Measurements from ENCODE around the gene STIP1.

STIP1 gene

DNA sequence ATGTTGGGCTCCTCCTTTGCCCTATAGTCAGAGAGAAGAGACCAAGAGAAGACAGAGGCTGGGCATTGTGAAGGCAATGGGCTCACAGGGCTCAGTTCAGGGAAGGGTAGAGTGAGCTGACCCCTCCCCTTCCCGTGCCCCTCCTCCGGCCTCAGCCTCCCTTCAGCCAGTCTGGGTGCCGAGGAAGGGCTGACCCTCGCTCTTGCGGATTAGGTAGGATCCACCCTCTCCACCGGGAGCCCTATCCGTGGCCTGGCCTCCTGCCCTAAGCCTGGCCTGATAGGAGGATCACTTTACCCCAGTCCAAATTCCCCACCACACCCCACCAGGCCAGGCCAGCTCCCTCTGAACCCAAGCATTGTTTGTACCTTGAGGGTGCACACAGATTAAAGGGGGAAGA lies 62.6 kb downstream of the STIP1 start:
- H3K79me2 ChIP-seq (ENCODE audit: low read length), result peaks cover 55% of the 10 kb centered on the region
- H4K20me1 ChIP-seq (ENCODE audit: insufficient read depth, low read length), result peaks cover 8% of the 10 kb centered on the region; the same call in 1 of the 2 replicates
- no peak overlapping the region for H3K9ac ChIP-seq (ENCODE audit: low read length)
- H3K4me1 ChIP-seq (ENCODE audit: low read length), result peaks cover 38% of the 10 kb centered on the region
- H2AFZ ChIP-seq (ENCODE audit: low read depth, low read length), result no peak overlapping the region
- H3K4me2 ChIP-seq (ENCODE audit: low read length), result no peak overlapping the region
- no peak overlapping the region for H3K27ac ChIP-seq (ENCODE audit: low read length)
- H3K27me3 ChIP-seq (ENCODE audit: low read depth, low read length), result no peaks in the 10 kb centered on the region
- TF ChIP-seq, protein P1, sequence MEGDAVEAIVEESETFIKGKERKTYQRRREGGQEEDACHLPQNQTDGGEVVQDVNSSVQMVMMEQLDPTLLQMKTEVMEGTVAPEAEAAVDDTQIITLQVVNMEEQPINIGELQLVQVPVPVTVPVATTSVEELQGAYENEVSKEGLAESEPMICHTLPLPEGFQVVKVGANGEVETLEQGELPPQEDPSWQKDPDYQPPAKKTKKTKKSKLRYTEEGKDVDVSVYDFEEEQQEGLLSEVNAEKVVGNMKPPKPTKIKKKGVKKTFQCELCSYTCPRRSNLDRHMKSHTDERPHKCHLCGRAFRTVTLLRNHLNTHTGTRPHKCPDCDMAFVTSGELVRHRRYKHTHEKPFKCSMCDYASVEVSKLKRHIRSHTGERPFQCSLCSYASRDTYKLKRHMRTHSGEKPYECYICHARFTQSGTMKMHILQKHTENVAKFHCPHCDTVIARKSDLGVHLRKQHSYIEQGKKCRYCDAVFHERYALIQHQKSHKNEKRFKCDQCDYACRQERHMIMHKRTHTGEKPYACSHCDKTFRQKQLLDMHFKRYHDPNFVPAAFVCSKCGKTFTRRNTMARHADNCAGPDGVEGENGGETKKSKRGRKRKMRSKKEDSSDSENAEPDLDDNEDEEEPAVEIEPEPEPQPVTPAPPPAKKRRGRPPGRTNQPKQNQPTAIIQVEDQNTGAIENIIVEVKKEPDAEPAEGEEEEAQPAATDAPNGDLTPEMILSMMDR (IDR thresholded peaks at IDR 0.05; ENCODE audit: low read depth, low read length), result no peak
- TF ChIP-seq EZH2phosphoT487 (IDR thresholded peaks at IDR 0.05; ENCODE audit: low read depth), result no peak
- H3K9me3 ChIP-seq (ENCODE audit: insufficient read depth, low read length), result no peaks in the 10 kb centered on the region
- H3K36me3 ChIP-seq (replicated peaks; ENCODE audit: low read depth, low read length), result peaks cover 7% of the 10 kb centered on the region
- no peak overlapping the region for H3K4me3 ChIP-seq (ENCODE audit: low read length)

DNA sequence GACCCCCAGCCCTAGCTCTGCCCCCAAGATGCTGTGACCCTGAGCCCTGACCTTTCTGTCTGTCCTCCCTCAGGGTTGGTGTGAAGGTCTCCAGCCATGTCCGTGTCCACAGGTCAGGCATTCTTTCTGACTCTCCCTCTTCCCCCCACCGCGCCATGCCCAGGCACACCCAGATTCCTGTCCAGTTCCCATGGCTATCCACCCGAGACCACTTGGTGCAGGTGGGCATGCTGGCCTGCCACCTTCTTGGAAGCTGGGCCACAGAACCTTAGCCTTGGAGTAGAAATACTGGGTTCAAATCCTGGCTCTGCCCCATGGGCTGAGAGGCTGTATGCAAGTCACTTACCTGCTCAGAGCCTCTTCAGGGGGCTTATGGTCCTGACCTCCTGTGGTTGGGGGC lies 63.1 kb downstream of the STIP1 start:
- no peak overlapping the region for H3K4me2 ChIP-seq (ENCODE audit: low read length)
- TF ChIP-seq, protein P1 (IDR thresholded peaks at IDR 0.05; ENCODE audit: low read depth, low read length), result no peak
- TF ChIP-seq EZH2phosphoT487 (IDR thresholded peaks at IDR 0.05; ENCODE audit: low read depth), result no peak
- H3K9me3 ChIP-seq (ENCODE audit: insufficient read depth, low read length), result no peaks in the 10 kb centered on the region
- H4K20me1 ChIP-seq (ENCODE audit: insufficient read depth, low read length), result peaks cover 11% of the 10 kb centered on the region; the same call in 1 of the 2 replicates
- H2AFZ ChIP-seq (ENCODE audit: low read depth, low read length), result no peak overlapping the region
- no peak overlapping the region for H3K4me3 ChIP-seq (ENCODE audit: low read length)
- no peaks in the 10 kb centered on the region for H3K27me3 ChIP-seq (ENCODE audit: low read depth, low read length)
- H3K27ac ChIP-seq (ENCODE audit: low read length), result no peak overlapping the region
- H3K36me3 ChIP-seq (replicated peaks; ENCODE audit: low read depth, low read length), result peaks cover 2% of the 10 kb centered on the region
- peaks cover 52% of the 10 kb centered on the region for H3K79me2 ChIP-seq (ENCODE audit: low read length)
- H3K9ac ChIP-seq (ENCODE audit: low read length), result no peak overlapping the region
- peaks cover 40% of the 10 kb centered on the region for H3K4me1 ChIP-seq (ENCODE audit: low read length)

DNA sequence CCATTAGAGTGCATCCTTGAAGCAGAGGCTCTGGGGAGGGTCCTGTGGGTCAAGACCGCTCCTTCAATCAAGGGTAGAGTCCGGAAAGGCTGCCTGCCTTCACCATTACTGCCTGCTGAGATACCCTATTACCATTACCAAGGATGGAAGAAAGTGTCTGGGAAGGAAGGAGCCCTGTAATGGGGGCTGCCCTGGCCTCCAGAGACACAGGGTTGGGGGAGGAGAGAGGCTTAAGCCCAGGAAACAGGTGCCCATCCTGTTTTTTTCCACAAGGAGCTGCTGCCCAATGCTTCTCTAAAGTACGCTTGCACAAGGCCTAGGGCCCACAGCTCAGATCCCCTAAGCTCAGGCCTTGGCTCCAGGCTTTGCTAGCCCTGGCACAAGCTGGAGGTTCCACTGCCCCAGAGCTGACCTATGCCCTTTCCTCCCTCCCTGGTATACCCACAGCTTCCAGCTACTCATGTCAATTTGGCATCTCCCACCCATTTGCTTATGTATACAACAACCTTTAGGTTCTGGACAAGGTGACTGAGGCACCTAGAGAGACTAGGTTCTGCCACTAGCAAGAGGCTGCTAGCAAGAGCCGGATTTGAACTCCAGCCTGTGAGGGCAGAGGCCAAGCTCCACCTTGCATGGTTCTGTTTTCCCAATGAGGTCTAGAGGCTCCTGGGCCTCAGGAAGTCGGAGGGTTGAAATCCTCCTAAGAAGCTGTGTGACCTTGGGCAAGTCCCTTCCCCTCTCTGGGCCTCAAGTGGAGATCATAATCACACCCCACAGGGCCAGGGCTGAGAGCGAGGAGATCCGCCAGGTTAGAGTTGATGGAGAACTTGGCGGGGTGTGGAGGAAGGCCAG lies 63.8 kb downstream of the STIP1 start:
- Histone ChIP-seq H3K27me3 (ENCODE audit: low read depth, low read length) (no peaks in the 10 kb centered on the region), H3K36me3 (replicated peaks; ENCODE audit: low read depth, low read length) (no peaks in the 10 kb centered on the region), H3K4me1 (ENCODE audit: low read length) (peaks cover 39% of the 10 kb centered on the region), H3K4me3 (ENCODE audit: low read length) (no peak overlapping the region), H3K79me2 (ENCODE audit: low read length) (peaks cover 45% of the 10 kb centered on the region), H4K20me1 (ENCODE audit: insufficient read depth, low read length) (peaks cover 11% of the 10 kb centered on the region; the same call in 1 of the 2 replicates), H3K9me3 (ENCODE audit: insufficient read depth, low read length) (no peaks in the 10 kb centered on the region), H3K27ac (ENCODE audit: low read length) (no peak overlapping the region), H3K9ac (ENCODE audit: low read length) (no peak overlapping the region), H2AFZ (ENCODE audit: low read depth, low read length) (no peak overlapping the region), H3K4me2 (ENCODE audit: low read length) (peak overlapping the region; percentile 92; the same call in 1 of the 2 replicates)
- TF ChIP-seq, protein P1 (IDR thresholded peaks at IDR 0.05; ENCODE audit: low read depth, low read length), result no peak
- no peak for TF ChIP-seq EZH2phosphoT487 (IDR thresholded peaks at IDR 0.05; ENCODE audit: low read depth)

DNA sequence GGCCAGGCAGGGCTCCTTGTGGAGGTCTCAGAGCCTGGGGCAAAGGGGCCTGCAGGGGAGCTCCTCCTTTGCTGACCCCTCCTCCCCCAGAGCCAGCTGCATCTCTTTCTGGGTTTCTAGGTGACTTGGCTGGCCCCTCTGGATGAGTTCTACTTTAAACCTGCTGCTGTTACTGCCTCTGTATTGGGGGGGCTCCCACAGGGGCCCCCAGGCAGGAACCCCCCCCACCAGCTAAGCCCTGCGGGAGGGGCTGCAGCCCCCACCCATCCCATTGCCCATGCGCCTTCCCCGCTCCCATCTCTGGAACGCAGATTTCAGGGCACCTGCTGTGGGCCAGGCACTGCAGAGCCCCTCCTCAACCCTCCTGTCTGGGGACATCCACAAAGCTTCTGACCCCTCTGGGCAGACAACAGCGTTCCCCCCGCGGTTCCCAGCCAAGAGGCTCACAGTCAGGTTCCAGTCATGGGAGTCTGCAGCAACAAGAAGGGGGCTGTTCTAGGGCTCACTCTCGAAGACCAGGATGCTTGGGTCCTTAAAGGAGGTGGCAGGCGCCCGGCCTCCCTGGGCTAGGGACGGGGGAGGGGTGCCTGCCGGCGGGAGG lies 64.5 kb downstream of the STIP1 start:
- H3K79me2 ChIP-seq (ENCODE audit: low read length), result peaks cover 38% of the 10 kb centered on the region
- H3K9ac ChIP-seq (ENCODE audit: low read length), result peak overlapping the region; percentile 75
- H3K36me3 ChIP-seq (replicated peaks; ENCODE audit: low read depth, low read length), result no peaks in the 10 kb centered on the region
- H2AFZ ChIP-seq (ENCODE audit: low read depth, low read length), result 0 out of 2 replicates have a peak overlapping the region, but pooled peaks have one; percentile 14
- TF ChIP-seq EZH2phosphoT487 (IDR thresholded peaks at IDR 0.05; ENCODE audit: low read depth), result no peak
- TF ChIP-seq, protein P1 (IDR thresholded peaks at IDR 0.05; ENCODE audit: low read depth, low read length), result no peak
- no peaks in the 10 kb centered on the region for H3K9me3 ChIP-seq (ENCODE audit: insufficient read depth, low read length)
- H3K4me2 ChIP-seq (ENCODE audit: low read length), result peak overlapping the region; percentile 92
- peaks cover 33% of the 10 kb centered on the region for H3K4me1 ChIP-seq (ENCODE audit: low read length)
- H4K20me1 ChIP-seq (ENCODE audit: insufficient read depth, low read length), result peaks cover 11% of the 10 kb centered on the region; the same call in 1 of the 2 replicates
- H3K4me3 ChIP-seq (ENCODE audit: low read length), result peak overlapping the region; percentile 93
- no peaks in the 10 kb centered on the region for H3K27me3 ChIP-seq (ENCODE audit: low read depth, low read length)
- H3K27ac ChIP-seq (ENCODE audit: low read length), result no peak overlapping the region
